H9 (cell line): ENCODE data around the gene LIPC. TPM values are rescaled to one million over a fixed set of nuclear protein-coding genes. Genes with fewer than 3 reads are reported as not detected.

Experiments
- DNase-seq: peaks from one replicate; pipeline ENCODE4 v3.0.0-alpha.2; 2017
- H2AFZ ChIP-seq: one replicate; pipeline ENCODE4 v1.6.1; 2013; ENCODE audit warnings: mild to moderate bottlenecking, low read length, control low read depth, moderate library complexity
- H2AK5ac ChIP-seq: 2 replicates; pipeline ENCODE4 v1.6.1; 2013; ENCODE audit warnings: low read length, control low read depth, mixed read lengths; ENCODE audit not compliant: insufficient read length
- H2BK120ac ChIP-seq: one replicate; pipeline ENCODE4 v1.6.1; 2013; ENCODE audit warnings: low read depth, mild to moderate bottlenecking, low read length, control low read depth, inconsistent platforms; ENCODE audit not compliant: poor library complexity, severe bottlenecking
- H2BK12ac ChIP-seq: 2 replicates; pipeline ENCODE4 v1.6.1; 2013; ENCODE audit warnings: low read length, control low read depth, mixed read lengths, low read depth; ENCODE audit not compliant: insufficient read length
- H2BK15ac ChIP-seq: 2 replicates; pipeline ENCODE4 v1.6.1; 2013; ENCODE audit warnings: low read depth, low read length, control low read depth
- H2BK20ac ChIP-seq: one replicate; pipeline ENCODE4 v1.6.1; 2013; ENCODE audit warnings: low read depth, mild to moderate bottlenecking, low read length, control low read depth, inconsistent platforms; ENCODE audit not compliant: poor library complexity, severe bottlenecking
- H2BK5ac ChIP-seq: 2 replicates; pipeline ENCODE4 v1.6.1; 2013; ENCODE audit warnings: low read length, control low read depth, mixed read lengths; ENCODE audit not compliant: insufficient read length
- H3K14ac ChIP-seq: 2 replicates; pipeline ENCODE4 v1.6.1; 2013; ENCODE audit warnings: low read length, control low read depth; ENCODE audit not compliant: insufficient read depth
- H3K18ac ChIP-seq: 2 replicates; pipeline ENCODE4 v1.6.1; 2013; ENCODE audit warnings: low read depth, mild to moderate bottlenecking, mixed read lengths, low read length, control low read depth; ENCODE audit not compliant: insufficient read length
- H3K23ac ChIP-seq: 2 replicates; pipeline ENCODE4 v1.6.1; 2013; ENCODE audit warnings: low read length, control low read depth, mixed read lengths, low read depth; ENCODE audit not compliant: insufficient read length
- H3K23me2 ChIP-seq: 2 replicates; pipeline ENCODE4 v1.6.1; 2013; ENCODE audit warnings: low read depth, mild to moderate bottlenecking, mixed read lengths, low read length, control low read depth; ENCODE audit not compliant: insufficient read length, poor library complexity, severe bottlenecking
- H3K27ac ChIP-seq: 2 replicates; pipeline ENCODE4 v1.5.1; 2013; ENCODE audit warnings: low read length, control low read depth, mixed read lengths, low read depth; ENCODE audit not compliant: insufficient read length
- H3K27me3 ChIP-seq: 2 replicates; pipeline ENCODE4 v1.6.1; 2013; ENCODE audit warnings: low read length, control low read depth, inconsistent platforms; ENCODE audit not compliant: insufficient read depth
- H3K4ac ChIP-seq: 2 replicates; pipeline ENCODE4 v1.6.1; 2013; ENCODE audit warnings: low read depth, mild to moderate bottlenecking, control low read depth, inconsistent platforms, low read length, moderate library complexity
- H3K4me1 ChIP-seq: 2 replicates; pipeline ENCODE4 v1.6.1; 2013; ENCODE audit warnings: low read length, control low read depth, inconsistent platforms; ENCODE audit not compliant: insufficient read depth
- H3K4me2 ChIP-seq: 2 replicates; pipeline ENCODE4 v1.6.1; 2013; ENCODE audit warnings: low read length, control low read depth, mixed read lengths; ENCODE audit not compliant: insufficient read length, insufficient read depth
- H3K56ac ChIP-seq: 2 replicates; pipeline ENCODE4 v1.6.1; 2013; ENCODE audit warnings: low read depth, mild to moderate bottlenecking, mixed read lengths, low read length, control low read depth; ENCODE audit not compliant: insufficient read length
- H3K79me1 ChIP-seq: 2 replicates; pipeline ENCODE4 v1.6.1; 2013; ENCODE audit warnings: low read depth, mild to moderate bottlenecking, moderate library complexity, low read length, control low read depth, inconsistent platforms; ENCODE audit not compliant: insufficient read depth, poor library complexity, severe bottlenecking
- H3K79me2 ChIP-seq: 2 replicates; pipeline ENCODE4 v1.6.1; 2013; ENCODE audit warnings: low read length, control low read depth, inconsistent platforms; ENCODE audit not compliant: insufficient read depth
- H3K9ac ChIP-seq: 2 replicates; pipeline ENCODE4 v1.6.1; 2013; ENCODE audit warnings: low read length, control low read depth, mixed read lengths; ENCODE audit not compliant: insufficient read length; ENCODE audit errors: extremely low read depth
- H3K9me3 ChIP-seq: one replicate; pipeline ENCODE4 v1.6.1; 2013; ENCODE audit warnings: low read depth, low read length, inconsistent platforms; ENCODE audit not compliant: control insufficient read depth
- H3T11ph ChIP-seq: one replicate; pipeline ENCODE4 v1.6.1; 2013; ENCODE audit warnings: mild to moderate bottlenecking, low read length, control low read depth, inconsistent platforms
- H4K20me1 ChIP-seq: one replicate; pipeline ENCODE4 v1.6.1; 2013; ENCODE audit not compliant: control insufficient read depth, insufficient read length, insufficient read depth
- H4K5ac ChIP-seq: 2 replicates; pipeline ENCODE4 v1.6.1; 2013; ENCODE audit warnings: low read depth, mild to moderate bottlenecking, mixed read lengths, low read length, control low read depth; ENCODE audit not compliant: insufficient read length
- H4K8ac ChIP-seq: replicated peaks from 2 replicates; pipeline ENCODE4 v1.6.1; 2013; ENCODE audit warnings: low read length, control low read depth, mixed read lengths, low read depth; ENCODE audit not compliant: insufficient read length
- H4K91ac ChIP-seq: 2 replicates; pipeline ENCODE4 v1.6.1; 2013; ENCODE audit warnings: low read depth, mild to moderate bottlenecking, moderate library complexity, mixed read lengths, low read length, control low read depth; ENCODE audit not compliant: insufficient read length
- H3K27ac Mint-ChIP-seq, 3 experiments: 2 replicates in 2 of 3; 3 replicates in 1 of 3; pipeline ENCODE4 v1.8.0; 2020 to 2021; ENCODE audit warnings: mixed read lengths in 3 of 3, mild to moderate bottlenecking in 1 of 3, moderate library complexity in 1 of 3
- H3K27me3 Mint-ChIP-seq: 2 replicates; pipeline ENCODE4 v1.8.0; 2021; ENCODE audit warnings: low read depth, mild to moderate bottlenecking, moderate library complexity, mixed read lengths
- H3K36me3 Mint-ChIP-seq, 3 experiments: 2 replicates in 2 of 3; 3 replicates in 1 of 3; pipeline ENCODE4 v1.8.0; 2020 to 2021; ENCODE audit warnings: low read depth in 3 of 3, mixed read lengths in 3 of 3; ENCODE audit not compliant: insufficient read depth in 1 of 3
- H3K4me1 Mint-ChIP-seq, 2 experiments: 2 replicates each; pipeline ENCODE4 v1.8.0; 2020; ENCODE audit warnings: mixed read lengths in 2 of 2
- H3K4me3 Mint-ChIP-seq, 2 experiments: 2 replicates in 1 of 2; 3 replicates in 1 of 2; pipeline ENCODE4 v1.8.0; 2020 to 2021; ENCODE audit warnings: mild to moderate bottlenecking in 2 of 2, mixed read lengths in 2 of 2, moderate library complexity in 1 of 2
- H3K9me3 Mint-ChIP-seq, 2 experiments: 2 replicates in 1 of 2; 3 replicates in 1 of 2; pipeline ENCODE4 v1.8.0; 2020; ENCODE audit warnings: mild to moderate bottlenecking in 2 of 2, mixed read lengths in 2 of 2, moderate library complexity in 1 of 2
- CTCF ChIP-seq: fragments of 200-600 bp; sonication (generic); conservative IDR thresholded peaks from 3 replicates; pipeline ENCODE4 v1.8.0; 2021; ENCODE audit warnings: antibody characterized with exemption, mild to moderate bottlenecking
- WGBS: extraction: QIAGEN DNeasy Blood & Tissue Kit; methylation state at CpG from one replicate; pipeline ENCODE4 v1.1.7; 2013; ENCODE audit warnings: missing lambda C conversion rate, low lambda C conversion rate, mixed read lengths; ENCODE audit not compliant: insufficient read length; ENCODE audit errors: extremely low coverage; 5-methylcytosine and 5-hydroxymethylcytosine counted together
- total RNA-seq: library from RNA; stranded (reverse); gene quantifications from 2 replicates; pipeline ENCODE4 v1.2.1, GENCODE V29; 2021

LIPC gene
- total RNA-seq, 1 experiment from 2014 or later, result not detected

- H3K23me2 ChIP-seq, result no peaks in the 10 kb centered on the region
- H3K4ac ChIP-seq, result no peak overlapping the region
- no CpG with 5 or more reads among the region's 9 CpGs for WGBS
- H3K23ac ChIP-seq, result no peak overlapping the region
- no peak overlapping the region for H3K4me2 ChIP-seq
- no peaks in the 10 kb centered on the region for H3K79me2 ChIP-seq
- Mint-ChIP-seq H3K4me1 (peaks cover 3 to 19% of the 10 kb centered on the region in 2 experiments), H3K36me3 (no peaks in the 10 kb centered on the region), H3K4me3 (no peak overlapping the region), H3K27me3 (no peaks in the 10 kb centered on the region), H3K9me3 (no peaks in the 10 kb centered on the region), H3K27ac (no peak overlapping the region)
- no peak overlapping the region for H2BK120ac ChIP-seq
- no peaks in the 10 kb centered on the region for H3K27me3 ChIP-seq
- no peaks in the 10 kb centered on the region for H3K9me3 ChIP-seq
- H4K5ac ChIP-seq, result no peak overlapping the region
- no peak overlapping the region for H4K8ac ChIP-seq
- no peak overlapping the region for H3K9ac ChIP-seq
- no peak overlapping the region for H2BK12ac ChIP-seq
- H3K4me1 ChIP-seq, result no peaks in the 10 kb centered on the region
- no peak overlapping the region for H3T11ph ChIP-seq
- H3K79me1 ChIP-seq, result no peaks in the 10 kb centered on the region
- no peak for TF ChIP-seq CTCF
- H3K18ac ChIP-seq, result no peak overlapping the region
- no peak overlapping the region for H4K91ac ChIP-seq
- no peak overlapping the region for H3K56ac ChIP-seq
- no peak overlapping the region for H2AK5ac ChIP-seq
- no peak for DNase-seq
- no peaks in the 10 kb centered on the region for H4K20me1 ChIP-seq
- no peak overlapping the region for H2BK20ac ChIP-seq
- no peak overlapping the region for H2BK15ac ChIP-seq
- H3K14ac ChIP-seq, result no peak overlapping the region; the same call in 1 of the 2 replicates
- H2BK5ac ChIP-seq, result no peak overlapping the region
- H2AFZ ChIP-seq, result no peak overlapping the region
- H3K27ac ChIP-seq, result no peak overlapping the region
These were observed 105.2 kb downstream of the LIPC start for GRCh38 chr15:58537033-58537432.
